SK-N-SH treated with all-trans-retinoic acid at 6 μM for 48 hours (cell line): ENCODE results near the gene MAML2.
A peak's percentile ranks its signal among the peaks of the same experiment; 100 is the strongest.

Experiments
- ATAC-seq: fragments of 200-7000 bp; cut with Tn5 transposase; 3 replicates; pipeline ENCODE4 v1.9.1; 2020; ENCODE audit warnings: mild to moderate bottlenecking, moderate library complexity
- ARNTL ChIP-seq: fragments of 450-650 bp; formaldehyde crosslinking; IDR thresholded peaks from 2 replicates; pipeline ENCODE4 v1.5.0; 2020; ENCODE audit warnings: low read depth, mild to moderate bottlenecking, moderate library complexity, borderline replicate concordance
- BACH2 ChIP-seq: fragments of 250-450 bp; sonication (Bioruptor Pico); IDR thresholded peaks from 2 replicates; pipeline ENCODE4 v1.9.0; 2021; ENCODE audit warnings: mild to moderate bottlenecking, borderline replicate concordance
- CREB5 ChIP-seq: fragments of 250-450 bp; sonication (Bioruptor Pico); IDR thresholded peaks from 2 replicates; pipeline ENCODE4 v1.5.1; 2020; ENCODE audit warnings: low read depth, mild to moderate bottlenecking, moderate library complexity
- CSDC2 ChIP-seq: fragments of 250-450 bp; sonication (Bioruptor Pico); IDR thresholded peaks from 2 replicates; pipeline ENCODE4 v1.5.0; 2020; ENCODE audit warnings: mild to moderate bottlenecking, moderate library complexity
- ESRRG ChIP-seq: fragments of 250-450 bp; sonication (Bioruptor Pico); IDR thresholded peaks from 2 replicates; pipeline ENCODE4 v1.6.1; 2021; ENCODE audit warnings: mild to moderate bottlenecking
- GLIS3 ChIP-seq: fragments of 250-450 bp; sonication (Bioruptor Pico); IDR thresholded peaks from 2 replicates; pipeline ENCODE4 v1.5.0; 2020; ENCODE audit warnings: mild to moderate bottlenecking, moderate library complexity
- ISL1 ChIP-seq: fragments of 250-450 bp; sonication (Bioruptor Pico); IDR thresholded peaks from 2 replicates; pipeline ENCODE4 v2.1.2; 2022; ENCODE audit warnings: mild to moderate bottlenecking, moderate library complexity
- OSR1 ChIP-seq: fragments of 250-450 bp; sonication (Bioruptor Pico); IDR thresholded peaks from 2 replicates; pipeline ENCODE4 v1.8.0; 2022; ENCODE audit warnings: moderate library complexity, mild to moderate bottlenecking, inconsistent platforms
- PPARA ChIP-seq: fragments of 250-450 bp; sonication (Bioruptor Pico); IDR thresholded peaks from 2 replicates; pipeline ENCODE4 v1.5.0; 2020; ENCODE audit warnings: mild to moderate bottlenecking, borderline replicate concordance
- RARB ChIP-seq: fragments of 250-450 bp; sonication (Bioruptor Pico); IDR thresholded peaks from 2 replicates; pipeline ENCODE4 v1.8.0; 2021; ENCODE audit warnings: mild to moderate bottlenecking, moderate library complexity
- SNAI2 ChIP-seq: fragments of 250-450 bp; sonication (Bioruptor Pico); IDR thresholded peaks from 2 replicates; pipeline ENCODE4 v1.5.0; 2020; ENCODE audit warnings: mild to moderate bottlenecking, moderate library complexity
- TCF4 ChIP-seq: fragments of 250-450 bp; sonication (Bioruptor Pico); IDR thresholded peaks from 2 replicates; pipeline ENCODE4 v1.8.0; 2021; ENCODE audit warnings: mild to moderate bottlenecking, moderate library complexity, borderline replicate concordance
- TOX ChIP-seq: fragments of 250-450 bp; sonication (Bioruptor Pico); IDR thresholded peaks from 2 replicates; pipeline ENCODE4 v1.8.0; 2021; ENCODE audit warnings: mild to moderate bottlenecking, moderate library complexity, borderline replicate concordance
- TSHZ2 ChIP-seq: fragments of 250-450 bp; sonication (Bioruptor Pico); IDR thresholded peaks from 2 replicates; pipeline ENCODE4 v1.5.0; 2020; ENCODE audit warnings: mild to moderate bottlenecking, moderate library complexity
- ZC3H10 ChIP-seq: fragments of 250-450 bp; sonication (Bioruptor Pico); IDR thresholded peaks from 2 replicates; pipeline ENCODE4 v1.5.1; 2021; ENCODE audit warnings: mild to moderate bottlenecking, moderate library complexity
- ZFP3 ChIP-seq: fragments of 250-450 bp; sonication (Bioruptor Pico); IDR thresholded peaks from 2 replicates; pipeline ENCODE4 v1.5.0; 2020; ENCODE audit warnings: mild to moderate bottlenecking, moderate library complexity
- ZFP30 ChIP-seq: fragments of 450-650 bp; formaldehyde crosslinking; IDR thresholded peaks from 2 replicates; pipeline ENCODE4 v1.5.0; 2022; ENCODE audit warnings: mild to moderate bottlenecking, moderate library complexity
- ZNF565 ChIP-seq: fragments of 450-650 bp; formaldehyde crosslinking; conservative IDR thresholded peaks from 2 replicates; pipeline ENCODE4 v1.5.0; 2020; ENCODE audit warnings: low read depth, mild to moderate bottlenecking, moderate library complexity
- ZNF70 ChIP-seq: fragments of 450-650 bp; formaldehyde crosslinking; IDR thresholded peaks from 2 replicates; pipeline ENCODE4 v1.5.0; 2020; ENCODE audit warnings: mild to moderate bottlenecking, moderate library complexity
- ZNF8 ChIP-seq: fragments of 450-650 bp; formaldehyde crosslinking; IDR thresholded peaks from 2 replicates; pipeline ENCODE4 v1.5.0; 2020; ENCODE audit warnings: mild to moderate bottlenecking, moderate library complexity
- TF ChIP-seq, protein P1 (sequence below): fragments of 250-450 bp; sonication (Bioruptor Pico); IDR thresholded peaks from 2 replicates; pipeline ENCODE4 v1.8.0; 2020; ENCODE audit warnings: mild to moderate bottlenecking, moderate library complexity, borderline replicate concordance
- TF ChIP-seq, protein P2 (sequence below): fragments of 250-450 bp; sonication (Bioruptor Pico); IDR thresholded peaks from 2 replicates; pipeline ENCODE4 v1.8.0; 2021; ENCODE audit warnings: low read depth, mild to moderate bottlenecking, moderate library complexity, borderline replicate concordance
- TF ChIP-seq, protein P3 (sequence below): fragments of 250-450 bp; sonication (Bioruptor Pico); IDR thresholded peaks from 2 replicates; pipeline ENCODE4 v1.5.1; 2021; ENCODE audit warnings: mild to moderate bottlenecking, moderate library complexity

Gene MAML2

GRCh38 chr11:96228910-96229309 is 114.1 kb downstream of the MAML2 start:
- TF ChIP-seq ZFP30 (CRISPR knock-in tag), result no peak
- no peak for TF ChIP-seq CSDC2
- TF ChIP-seq, protein P1, sequence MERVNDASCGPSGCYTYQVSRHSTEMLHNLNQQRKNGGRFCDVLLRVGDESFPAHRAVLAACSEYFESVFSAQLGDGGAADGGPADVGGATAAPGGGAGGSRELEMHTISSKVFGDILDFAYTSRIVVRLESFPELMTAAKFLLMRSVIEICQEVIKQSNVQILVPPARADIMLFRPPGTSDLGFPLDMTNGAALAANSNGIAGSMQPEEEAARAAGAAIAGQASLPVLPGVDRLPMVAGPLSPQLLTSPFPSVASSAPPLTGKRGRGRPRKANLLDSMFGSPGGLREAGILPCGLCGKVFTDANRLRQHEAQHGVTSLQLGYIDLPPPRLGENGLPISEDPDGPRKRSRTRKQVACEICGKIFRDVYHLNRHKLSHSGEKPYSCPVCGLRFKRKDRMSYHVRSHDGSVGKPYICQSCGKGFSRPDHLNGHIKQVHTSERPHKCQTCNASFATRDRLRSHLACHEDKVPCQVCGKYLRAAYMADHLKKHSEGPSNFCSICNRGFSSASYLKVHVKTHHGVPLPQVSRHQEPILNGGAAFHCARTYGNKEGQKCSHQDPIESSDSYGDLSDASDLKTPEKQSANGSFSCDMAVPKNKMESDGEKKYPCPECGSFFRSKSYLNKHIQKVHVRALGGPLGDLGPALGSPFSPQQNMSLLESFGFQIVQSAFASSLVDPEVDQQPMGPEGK (CRISPR knock-in tag), result no peak
- peak; percentile 39; the same call in 2 of the 3 replicates for ATAC-seq

DNA sequence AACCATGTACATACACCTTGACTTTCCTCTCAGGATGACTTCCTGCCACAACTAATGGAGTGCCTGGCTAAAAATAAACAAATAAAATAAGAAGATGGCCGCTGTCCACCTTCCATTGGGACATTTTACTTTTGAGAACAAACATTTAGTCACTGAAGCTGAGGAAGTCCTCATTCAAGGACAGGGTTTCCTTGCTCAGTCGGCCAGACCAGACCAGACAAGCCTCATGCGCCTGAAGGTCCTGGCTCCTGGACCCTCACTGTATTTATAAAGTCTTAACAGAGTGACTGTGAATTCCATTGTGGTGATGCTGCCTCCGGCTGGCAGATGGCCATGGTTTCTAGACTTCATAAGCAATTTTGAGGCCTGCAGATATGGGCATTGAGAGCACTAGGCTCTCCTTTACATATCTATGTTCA is 114.5 kb downstream of the MAML2 start:
- ATAC-seq, result peak; percentile 94
- TF ChIP-seq, protein P1 (CRISPR knock-in tag), result no peak
- peak; percentile 87 for TF ChIP-seq SNAI2 (CRISPR knock-in tag)
- TF ChIP-seq, protein P2, sequence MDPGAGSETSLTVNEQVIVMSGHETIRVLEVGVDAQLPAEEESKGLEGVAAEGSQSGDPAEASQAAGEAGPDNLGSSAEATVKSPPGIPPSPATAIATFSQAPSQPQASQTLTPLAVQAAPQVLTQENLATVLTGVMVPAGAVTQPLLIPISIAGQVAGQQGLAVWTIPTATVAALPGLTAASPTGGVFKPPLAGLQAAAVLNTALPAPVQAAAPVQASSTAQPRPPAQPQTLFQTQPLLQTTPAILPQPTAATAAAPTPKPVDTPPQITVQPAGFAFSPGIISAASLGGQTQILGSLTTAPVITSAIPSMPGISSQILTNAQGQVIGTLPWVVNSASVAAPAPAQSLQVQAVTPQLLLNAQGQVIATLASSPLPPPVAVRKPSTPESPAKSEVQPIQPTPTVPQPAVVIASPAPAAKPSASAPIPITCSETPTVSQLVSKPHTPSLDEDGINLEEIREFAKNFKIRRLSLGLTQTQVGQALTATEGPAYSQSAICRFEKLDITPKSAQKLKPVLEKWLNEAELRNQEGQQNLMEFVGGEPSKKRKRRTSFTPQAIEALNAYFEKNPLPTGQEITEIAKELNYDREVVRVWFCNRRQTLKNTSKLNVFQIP (CRISPR knock-in tag), result no peak
- no peak for TF ChIP-seq TOX (CRISPR knock-in tag)
- TF ChIP-seq GLIS3, result no peak
- TF ChIP-seq TCF4 (CRISPR knock-in tag), result no peak
- TF ChIP-seq PPARA (CRISPR knock-in tag), result no peak
- no peak for TF ChIP-seq ARNTL
- TF ChIP-seq OSR1 (CRISPR knock-in tag), result no peak
- TF ChIP-seq CREB5 (CRISPR knock-in tag), result peak; percentile 48; the same call in 1 of the 2 replicates
- TF ChIP-seq ZC3H10, result no peak
- no peak for TF ChIP-seq ZNF70 (CRISPR knock-in tag)
- TF ChIP-seq RARB, result no peak
- no peak for TF ChIP-seq TSHZ2 (CRISPR knock-in tag)
- no peak for TF ChIP-seq ZFP30 (CRISPR knock-in tag)
- TF ChIP-seq ESRRG (CRISPR knock-in tag), result 0 out of 2 replicates have a peak, but pooled peaks have one; percentile 50
- TF ChIP-seq, protein P3, sequence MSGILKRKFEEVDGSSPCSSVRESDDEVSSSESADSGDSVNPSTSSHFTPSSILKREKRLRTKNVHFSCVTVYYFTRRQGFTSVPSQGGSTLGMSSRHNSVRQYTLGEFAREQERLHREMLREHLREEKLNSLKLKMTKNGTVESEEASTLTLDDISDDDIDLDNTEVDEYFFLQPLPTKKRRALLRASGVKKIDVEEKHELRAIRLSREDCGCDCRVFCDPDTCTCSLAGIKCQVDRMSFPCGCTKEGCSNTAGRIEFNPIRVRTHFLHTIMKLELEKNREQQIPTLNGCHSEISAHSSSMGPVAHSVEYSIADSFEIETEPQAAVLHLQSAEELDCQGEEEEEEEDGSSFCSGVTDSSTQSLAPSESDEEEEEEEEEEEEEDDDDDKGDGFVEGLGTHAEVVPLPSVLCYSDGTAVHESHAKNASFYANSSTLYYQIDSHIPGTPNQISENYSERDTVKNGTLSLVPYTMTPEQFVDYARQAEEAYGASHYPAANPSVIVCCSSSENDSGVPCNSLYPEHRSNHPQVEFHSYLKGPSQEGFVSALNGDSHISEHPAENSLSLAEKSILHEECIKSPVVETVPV (CRISPR knock-in tag), result no peak
- TF ChIP-seq ZFP3, result peak; percentile 66; the same call in 1 of the 2 replicates
- no peak for TF ChIP-seq BACH2
- peak; percentile 37 for TF ChIP-seq ISL1 (CRISPR knock-in tag)
- no peak for TF ChIP-seq ZNF8 (CRISPR knock-in tag)
- no peak for TF ChIP-seq ZNF565
- 0 out of 2 replicates have a peak, but pooled peaks have one; percentile 62 for TF ChIP-seq CSDC2
